ENCODE data around the gene ABI3.
"Not testable (repeated sequence)": the region's sequence is repeated elsewhere in the genome, so short reads cannot be mapped to it uniquely, and the experiment has no call there.

ABI3 gene

GRCh38 chr17:49210158-49211029 lies at the start of gene ABI3, which contains the start of gene GNGT2:
Gene ABI3, plus strand, starts transcription at chr17:49210707. Its CDS starts 18 bp downstream, at chr17:49210725.
Gene GNGT2, minus strand, starts transcription at chr17:49210574. Its CDS starts 3,152 bp downstream, at chr17:49207422.
- TF ChIP-seq CTCF (IDR thresholded peaks at IDR 0.05; ENCODE audit: low read depth, low read length, missing control alignments): no peak
- peak; percentile 83 for DNase-seq (ENCODE audit: low read depth)
- H3K4me3 ChIP-seq (ENCODE audit: low read depth, low read length): peak within 1 kb of the TSS; percentile 89

GRCh38 chr17:49162866-49163265 lies 47.6 kb upstream of the ABI3 start:
- H3K4me3 ChIP-seq (ENCODE audit: low read depth, low read length): no peak overlapping the region
- TF ChIP-seq CTCF (IDR thresholded peaks at IDR 0.05; ENCODE audit: low read depth, low read length, missing control alignments): no peak
- DNase-seq (ENCODE audit: low read depth): no peak

GRCh38 chr17:49165143-49165542 lies 45.4 kb upstream of the ABI3 start:
- H3K4me3 ChIP-seq (ENCODE audit: low read depth, low read length): no peak overlapping the region
- DNase-seq (ENCODE audit: low read depth): no peak
- TF ChIP-seq CTCF (IDR thresholded peaks at IDR 0.05; ENCODE audit: low read depth, low read length, missing control alignments): no peak

GRCh38 chr17:49168706-49169105 lies 41.8 kb upstream of the ABI3 start:
- TF ChIP-seq CTCF (IDR thresholded peaks at IDR 0.05; ENCODE audit: low read depth, low read length, missing control alignments): no peak
- H3K4me3 ChIP-seq (ENCODE audit: low read depth, low read length): no peak overlapping the region
- DNase-seq (ENCODE audit: low read depth): no peak

GRCh38 chr17:49170216-49170615 lies 40.3 kb upstream of the ABI3 start:
- no peak overlapping the region for H3K4me3 ChIP-seq (ENCODE audit: low read depth, low read length)
- DNase-seq (ENCODE audit: low read depth): no peak
- no peak for TF ChIP-seq CTCF (IDR thresholded peaks at IDR 0.05; ENCODE audit: low read depth, low read length, missing control alignments)

- DNase-seq (ENCODE audit: low read depth); H3K4me3 ChIP-seq (ENCODE audit: low read depth, low read length): not testable (repeated sequence)
These were observed 39.8 kb upstream of the ABI3 start for GRCh38 chr17:49170711-49171110.

GRCh38 chr17:49175978-49176377 lies 34.5 kb upstream of the ABI3 start:
- not testable (repeated sequence) for H3K4me3 ChIP-seq (ENCODE audit: low read depth, low read length); DNase-seq (ENCODE audit: low read depth)

GRCh38 chr17:49180303-49180702 lies 30.2 kb upstream of the ABI3 start:
- no peak overlapping the region for H3K4me3 ChIP-seq (ENCODE audit: low read depth, low read length)
- DNase-seq (ENCODE audit: low read depth): no peak
- TF ChIP-seq CTCF (IDR thresholded peaks at IDR 0.05; ENCODE audit: low read depth, low read length, missing control alignments): peak; percentile 84

All from GM12864 (cell line).